HCT116 (cell line): ENCODE results near the gene SH3BP1. TPM values are rescaled to one million over a fixed set of nuclear protein-coding genes. Genes with fewer than 3 reads are reported as not detected.

Experiments used
- ATAC-seq: fragments of 200-7000 bp; cut with Tn5 transposase; 2 replicates; pipeline ENCODE4 v1.9.1; 2020; ENCODE audit warnings: mild to moderate bottlenecking, moderate library complexity
- BruUV-seq: library from RNA; stranded (reverse); fragments of 400-500 nt; replicated peaks from 2 replicates; lab custom pipeline; 2021; lab: Mats Ljungman, UMichigan
- CTCF ChIA-PET: fragments of 300-600 bp; sonication (Branson Sonifier 250); formaldehyde crosslinking; loops from one replicate; lab custom pipeline; 2021; ENCODE audit warnings: antibody characterized with exemption; lab: Charles Lee
- POLR2A ChIA-PET: fragments of 300-600, 350-600 bp; sonication (Branson Sonifier 250); formaldehyde crosslinking; loops from one replicate; lab custom pipeline; 2021; ENCODE audit warnings: antibody characterized with exemption; lab: Charles Lee
- RAD21 ChIA-PET, 2 experiments: fragments of 300-600 bp; sonication (Branson Sonifier 250); formaldehyde crosslinking; loops; one replicate each; lab custom pipeline; 2023; ENCODE audit warnings: low total read pairs in 2 of 2; ENCODE audit not compliant: uncharacterized antibody in 2 of 2, unreplicated experiment in 2 of 2, low non-redundant PET in 1 of 2; lab: Charles Lee
- DNase-seq: peaks from one replicate; pipeline ENCODE4 v3.0.0-alpha.2; 2010; ENCODE audit warnings: low read depth, low spot score
- H2AFZ ChIP-seq: fragments of 200-600 bp; shearing (Covaris generic), sonication (generic); 2 replicates; pipeline ENCODE4 v1.6.1; 2017; ENCODE audit warnings: low read depth, mixed run types, mixed read lengths, antibody characterized with exemption, low read length; ENCODE audit not compliant: poor library complexity, severe bottlenecking
- H3K27ac ChIP-seq: 2 replicates; pipeline ENCODE4 v1.5.1; 2012; ENCODE audit warnings: low read depth, low read length
- H3K27me3 ChIP-seq: fragments of 200-600 bp; sonication (generic); 2 replicates; pipeline ENCODE4 v1.6.1; 2016; ENCODE audit warnings: mixed run types, low read length, mixed read lengths; ENCODE audit not compliant: insufficient read depth
- H3K36me3 ChIP-seq, 2 experiments: fragments of 200-500 bp in 1 of 2; fragments of 200-600 bp in 1 of 2; sonication (Bioruptor generic) in 1 of 2; sonication (generic) in 1 of 2; 2 replicates each; pipeline versions ENCODE4 v1.5.1 to v1.6.1; 2014 to 2016; ENCODE audit warnings: low read length in 2 of 2, inconsistent platforms in 1 of 2, mixed read lengths in 1 of 2, mixed run types in 1 of 2; ENCODE audit not compliant: insufficient read depth in 2 of 2, control insufficient read depth in 1 of 2
- H3K4me1 ChIP-seq, 2 experiments: fragments of 200-600 bp in 1 of 2; sonication (generic) in 1 of 2; 2 replicates each; pipeline versions ENCODE4 v1.5.1 to v1.6.1; 2012 to 2017; ENCODE audit warnings: low read length in 2 of 2, inconsistent platforms in 1 of 2, mild to moderate bottlenecking in 1 of 2, mixed read lengths in 1 of 2, mixed run types in 1 of 2, moderate library complexity in 1 of 2; ENCODE audit not compliant: insufficient read depth in 2 of 2, control insufficient read depth in 1 of 2
- H3K4me2 ChIP-seq: fragments of 200-600 bp; sonication (generic); 2 replicates; pipeline ENCODE4 v1.6.1; 2017; ENCODE audit warnings: mixed run types, low read length, mixed read lengths
- H3K4me3 ChIP-seq, 2 experiments: fragments of 200-600 bp in 1 of 2; sonication (generic) in 1 of 2; replicated peaks in 1 of 2; 2 replicates each; pipeline ENCODE4 v1.5.1; 2011 to 2016; ENCODE audit warnings: low read length in 2 of 2, control low read depth in 1 of 2, low read depth in 1 of 2, mild to moderate bottlenecking in 1 of 2, mixed read lengths in 1 of 2, mixed run types in 1 of 2
- H3K79me2 ChIP-seq: fragments of 200-600 bp; sonication (generic); 2 replicates; pipeline ENCODE4 v1.6.1; 2017; ENCODE audit warnings: mild to moderate bottlenecking, mixed run types, low read length, moderate library complexity, mixed read lengths; ENCODE audit not compliant: insufficient read depth
- H3K9ac ChIP-seq: fragments of 200-600 bp; sonication (generic); 2 replicates; pipeline ENCODE4 v1.6.1; 2016; ENCODE audit warnings: low read length, mixed read lengths
- H3K9me2 ChIP-seq: fragments of 200-600 bp; sonication (generic), shearing (Covaris generic); 2 replicates; pipeline ENCODE4 v1.6.1; 2017; ENCODE audit warnings: mixed run types, mild to moderate bottlenecking, moderate library complexity; ENCODE audit not compliant: insufficient read depth
- H3K9me3 ChIP-seq, 2 experiments: fragments of 200-500 bp in 1 of 2; fragments of 200-600 bp in 1 of 2; sonication (Bioruptor generic) in 1 of 2; sonication (generic) in 1 of 2; 2 replicates each; pipeline ENCODE4 v1.6.1; 2014 to 2017; ENCODE audit warnings: low read length in 2 of 2, mixed read lengths in 2 of 2, inconsistent platforms in 1 of 2, low read depth in 1 of 2, mild to moderate bottlenecking in 1 of 2, mixed run types in 1 of 2, moderate library complexity in 1 of 2; ENCODE audit not compliant: control insufficient read depth in 1 of 2, insufficient read depth in 1 of 2
- H4K20me1 ChIP-seq: fragments of 200-600 bp; sonication (generic), shearing (Covaris generic); 2 replicates; pipeline ENCODE4 v1.6.1; 2017; ENCODE audit warnings: mixed run types, mild to moderate bottlenecking, moderate library complexity; ENCODE audit not compliant: insufficient read depth
- CBX3 ChIP-seq: IDR thresholded peaks from 2 replicates; pipeline ENCODE4 v1.6.1; 2012; ENCODE audit warnings: low read depth
- EGR1 ChIP-seq: IDR thresholded peaks from 2 replicates; pipeline ENCODE4 v1.6.1; 2012; ENCODE audit warnings: low read depth
- EZH2 ChIP-seq: fragments of 200-600 bp; sonication (generic); IDR thresholded peaks from 2 replicates; pipeline ENCODE4 v1.6.1; 2017; ENCODE audit warnings: antibody characterized with exemption, mixed run types
- EZH2phosphoT487 ChIP-seq: fragments of 200-600 bp; IDR thresholded peaks from 2 replicates; pipeline ENCODE4 v1.6.1; 2018; ENCODE audit warnings: antibody characterized with exemption, borderline replicate concordance
- FOSL1 ChIP-seq: IDR thresholded peaks from 2 replicates; pipeline ENCODE4 v1.6.1; 2012; ENCODE audit warnings: low read depth
- POLR2A ChIP-seq: IDR thresholded peaks from 2 replicates; pipeline ENCODE4 v1.7.0; 2011; ENCODE audit warnings: borderline replicate concordance; ENCODE audit not compliant: insufficient read depth, insufficient read length; ENCODE audit errors: extremely low read depth
- SIN3A ChIP-seq: IDR thresholded peaks from 2 replicates; pipeline ENCODE4 v1.6.1; 2012; ENCODE audit warnings: low read depth
- SP1 ChIP-seq: IDR thresholded peaks from 2 replicates; pipeline ENCODE4 v1.6.1; 2012; ENCODE audit warnings: low read depth
- TCF7L2 ChIP-seq: IDR thresholded peaks from 2 replicates; pipeline ENCODE4 v1.7.0; 2011; ENCODE audit warnings: borderline replicate concordance, inconsistent platforms; ENCODE audit not compliant: insufficient read depth, insufficient read length; ENCODE audit errors: extremely low read depth
- YY1 ChIP-seq: IDR thresholded peaks from 2 replicates; pipeline ENCODE4 v1.6.1; 2011; ENCODE audit warnings: low read length, low read depth, moderate library complexity, mild to moderate bottlenecking; ENCODE audit not compliant: insufficient replicate concordance; ENCODE audit errors: extremely low read depth
- ZFX ChIP-seq: fragments of 450-650 bp; IDR thresholded peaks from 2 replicates; pipeline ENCODE4 v1.6.1; 2017
- intact Hi-C: fragments of 100-400 bp; cut with micrococcal nuclease; formaldehyde crosslinking; loops from 2 replicates; pipeline ENCODE4 v1.10.0; 2022
- total RNA-seq: library from RNA; stranded (reverse); gene quantifications from one replicate; pipeline ENCODE4 v1.2.1, GENCODE V29; 2021; ENCODE audit not compliant: unreplicated experiment
- TF ChIP-seq, protein P1 (sequence below), 3 experiments: fragments of 200-600 bp in 1 of 3; sonication (generic) in 1 of 3; IDR thresholded peaks in 2 of 3; conservative IDR thresholded peaks in 1 of 3; 2 replicates each; pipeline ENCODE4 v1.5.1; 2012 to 2017; ENCODE audit warnings: low read depth in 2 of 3, low read length in 2 of 3, antibody characterized with exemption in 1 of 3, borderline replicate concordance in 1 of 3, control low read depth in 1 of 3, mild to moderate bottlenecking in 1 of 3, mixed read lengths in 1 of 3, mixed run types in 1 of 3, moderate library complexity in 1 of 3; ENCODE audit not compliant: insufficient read depth in 1 of 3
- TF ChIP-seq, protein P2 (sequence below): IDR thresholded peaks from 2 replicates; pipeline ENCODE4 v1.6.1; 2012
- TF ChIP-seq, protein P3 (sequence below): IDR thresholded peaks from 2 replicates; pipeline ENCODE4 v1.6.1; 2011; ENCODE audit warnings: mild to moderate bottlenecking, low read length, moderate library complexity; ENCODE audit not compliant: insufficient replicate concordance; ENCODE audit errors: extremely low read depth

Gene SH3BP1
- total RNA-seq, 1 experiment from 2014 or later = 48.4 TPM

DNA sequence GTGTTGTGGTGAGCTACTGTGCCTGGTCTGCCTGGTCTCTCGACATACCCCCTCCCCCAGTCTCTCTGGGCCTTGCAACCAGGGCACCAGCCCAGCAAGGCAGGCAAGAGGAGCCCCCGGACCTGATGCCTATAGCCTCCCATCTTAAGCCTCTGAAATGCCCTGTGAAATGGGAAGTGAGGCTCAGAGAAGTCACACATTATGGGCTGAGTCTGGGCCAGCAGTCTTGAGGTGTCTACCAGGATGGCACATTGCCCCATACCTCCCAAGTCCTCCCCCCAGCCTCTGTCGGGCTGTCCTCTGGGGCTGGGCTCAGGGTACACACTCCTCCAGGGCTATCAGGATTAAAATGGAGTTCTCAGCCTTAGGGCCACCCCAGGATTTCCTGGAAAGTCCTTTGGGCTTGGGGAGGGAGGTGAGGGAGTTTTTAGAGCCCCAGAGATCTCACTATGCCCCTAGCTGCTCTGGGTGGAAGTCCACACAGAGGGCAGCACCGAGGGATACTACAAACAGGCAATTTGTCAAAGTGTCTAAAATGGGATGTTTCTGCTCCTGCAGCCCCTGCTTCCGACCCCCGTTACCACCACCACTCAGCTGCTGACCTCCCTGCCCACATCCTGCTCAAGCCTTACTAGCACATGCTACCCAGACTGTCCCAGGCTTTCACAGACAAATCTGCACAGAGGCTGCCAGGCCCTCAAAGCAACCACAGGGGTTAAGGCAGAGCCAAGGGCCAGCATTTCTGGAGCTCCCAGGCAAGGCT is 3.1 kb upstream of the SH3BP1 start:
- ChIA-PET RAD21 (no interaction called here), POLR2A (interaction anchor here (0.5 to 2.6 kb wide), 4 partner anchors 22 to 158 kb away, joined by 3 to 6 read pairs (median 4); partner anchors contain the start of genes LGALS1 and PDXP), CTCF (interaction anchor here (1.0 to 1.8 kb wide), 5 partner anchors 10 to 90 kb away, joined by 3 to 5 read pairs (median 3); no protein-coding TSS in a partner anchor)
- Histone ChIP-seq H3K9ac (peak overlapping the region; percentile 5; the same call in 1 of the 2 replicates), H3K4me1 (peaks cover 31 to 58% of the 10 kb centered on the region in 2 experiments; a peak in 3 of 4 replicates), H3K27ac (no peak overlapping the region), H3K4me2 (peak overlapping the region; percentile 44; the same call in 1 of the 2 replicates), H3K79me2 (peaks cover 14% of the 10 kb centered on the region), H3K27me3 (no peaks in the 10 kb centered on the region), H2AFZ (no peak overlapping the region), H3K4me3 (no peak overlapping the region)
- TF ChIP-seq, protein P1, sequence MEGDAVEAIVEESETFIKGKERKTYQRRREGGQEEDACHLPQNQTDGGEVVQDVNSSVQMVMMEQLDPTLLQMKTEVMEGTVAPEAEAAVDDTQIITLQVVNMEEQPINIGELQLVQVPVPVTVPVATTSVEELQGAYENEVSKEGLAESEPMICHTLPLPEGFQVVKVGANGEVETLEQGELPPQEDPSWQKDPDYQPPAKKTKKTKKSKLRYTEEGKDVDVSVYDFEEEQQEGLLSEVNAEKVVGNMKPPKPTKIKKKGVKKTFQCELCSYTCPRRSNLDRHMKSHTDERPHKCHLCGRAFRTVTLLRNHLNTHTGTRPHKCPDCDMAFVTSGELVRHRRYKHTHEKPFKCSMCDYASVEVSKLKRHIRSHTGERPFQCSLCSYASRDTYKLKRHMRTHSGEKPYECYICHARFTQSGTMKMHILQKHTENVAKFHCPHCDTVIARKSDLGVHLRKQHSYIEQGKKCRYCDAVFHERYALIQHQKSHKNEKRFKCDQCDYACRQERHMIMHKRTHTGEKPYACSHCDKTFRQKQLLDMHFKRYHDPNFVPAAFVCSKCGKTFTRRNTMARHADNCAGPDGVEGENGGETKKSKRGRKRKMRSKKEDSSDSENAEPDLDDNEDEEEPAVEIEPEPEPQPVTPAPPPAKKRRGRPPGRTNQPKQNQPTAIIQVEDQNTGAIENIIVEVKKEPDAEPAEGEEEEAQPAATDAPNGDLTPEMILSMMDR (IDR thresholded peaks at IDR 0.05 in 2 of 3, conservative IDR thresholded peaks at IDR 0.05 in 1 of 3; ENCODE audit: borderline replicate concordance in 1 of 3, insufficient read depth in 1 of 3, low read depth in 2 of 3, low read length in 2 of 3) = peak in 2 of 3 experiments; percentile 29 to 48; a peak in 3 of 6 replicates
- no peak for TF ChIP-seq TCF7L2
- TF ChIP-seq, all 23 proteins: peak for 1
- Histone ChIP-seq H4K20me1 (no peaks in the 10 kb centered on the region), H3K9me3 (no peaks in the 10 kb centered on the region), H3K9me2 (no peaks in the 10 kb centered on the region), H3K36me3 (no peaks in the 10 kb centered on the region; a peak in 1 of 4 replicates)
- DNase-seq (no peak), ATAC-seq (peak; percentile 28)
- intact Hi-C loops = loop anchor here (5.0 kb wide), 1 partner anchor 156 kb away; no protein-coding TSS in a partner anchor
- BruUV-seq = no TSS peak

DNA sequence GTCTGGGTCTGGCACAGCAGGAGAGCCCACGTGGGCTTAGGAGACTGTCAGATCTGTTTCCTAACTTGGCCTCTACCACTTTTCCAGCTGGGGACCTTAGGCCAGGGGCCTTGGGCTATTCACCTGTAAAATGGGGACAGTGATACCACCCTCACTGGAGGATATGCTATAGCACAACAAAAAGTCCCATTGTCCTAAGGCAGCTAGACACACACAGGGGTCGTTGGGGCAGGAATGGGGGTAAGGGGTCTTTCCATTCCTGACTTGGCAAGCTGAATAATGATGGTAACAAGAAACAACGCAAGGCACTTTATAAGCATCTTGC is 2.6 kb upstream of the SH3BP1 start:
- Histone ChIP-seq H3K9me3 (no peaks in the 10 kb centered on the region), H3K9me2 (no peaks in the 10 kb centered on the region), H4K20me1 (no peaks in the 10 kb centered on the region), H3K36me3 (no peaks in the 10 kb centered on the region; a peak in 1 of 4 replicates), H2AFZ (no peak overlapping the region), H3K4me3 (no peak overlapping the region), H3K9ac (peak overlapping the region; percentile 5; the same call in 1 of the 2 replicates), H3K27me3 (no peaks in the 10 kb centered on the region), H3K4me1 (peaks cover 31 to 62% of the 10 kb centered on the region in 2 experiments; a peak in 3 of 4 replicates), H3K27ac (no peak overlapping the region), H3K4me2 (peak overlapping the region; percentile 44; the same call in 1 of the 2 replicates), H3K79me2 (peaks cover 14% of the 10 kb centered on the region)
- ChIA-PET RAD21 (no interaction called here), CTCF (interaction anchor here (1.0 to 1.8 kb wide), 5 partner anchors 9 to 91 kb away, joined by 3 to 5 read pairs (median 3); no protein-coding TSS in a partner anchor), POLR2A (interaction anchor here (0.5 to 2.6 kb wide), 4 partner anchors 21 to 157 kb away, joined by 3 to 6 read pairs (median 4); partner anchors contain the start of genes LGALS1 and PDXP)
- TF ChIP-seq EGR1 (no peak), ZFX (no peak), FOSL1 (no peak), CBX3 (no peak), POLR2A (no peak), SIN3A (no peak), YY1 (no peak), EZH2 (no peak), SP1 (no peak), EZH2phosphoT487 (no peak)
- TF ChIP-seq, protein P2, sequence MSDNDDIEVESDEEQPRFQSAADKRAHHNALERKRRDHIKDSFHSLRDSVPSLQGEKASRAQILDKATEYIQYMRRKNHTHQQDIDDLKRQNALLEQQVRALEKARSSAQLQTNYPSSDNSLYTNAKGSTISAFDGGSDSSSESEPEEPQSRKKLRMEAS = no peak
- TF ChIP-seq, protein P3, sequence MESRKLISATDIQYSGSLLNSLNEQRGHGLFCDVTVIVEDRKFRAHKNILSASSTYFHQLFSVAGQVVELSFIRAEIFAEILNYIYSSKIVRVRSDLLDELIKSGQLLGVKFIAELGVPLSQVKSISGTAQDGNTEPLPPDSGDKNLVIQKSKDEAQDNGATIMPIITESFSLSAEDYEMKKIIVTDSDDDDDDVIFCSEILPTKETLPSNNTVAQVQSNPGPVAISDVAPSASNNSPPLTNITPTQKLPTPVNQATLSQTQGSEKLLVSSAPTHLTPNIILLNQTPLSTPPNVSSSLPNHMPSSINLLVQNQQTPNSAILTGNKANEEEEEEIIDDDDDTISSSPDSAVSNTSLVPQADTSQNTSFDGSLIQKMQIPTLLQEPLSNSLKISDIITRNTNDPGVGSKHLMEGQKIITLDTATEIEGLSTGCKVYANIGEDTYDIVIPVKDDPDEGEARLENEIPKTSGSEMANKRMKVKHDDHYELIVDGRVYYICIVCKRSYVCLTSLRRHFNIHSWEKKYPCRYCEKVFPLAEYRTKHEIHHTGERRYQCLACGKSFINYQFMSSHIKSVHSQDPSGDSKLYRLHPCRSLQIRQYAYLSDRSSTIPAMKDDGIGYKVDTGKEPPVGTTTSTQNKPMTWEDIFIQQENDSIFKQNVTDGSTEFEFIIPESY = no peak
- DNase-seq = no peak
- intact Hi-C loops = loop anchor here (5.0 kb wide), 1 partner anchor 155 kb away; no protein-coding TSS in a partner anchor
- no peak for ATAC-seq
- BruUV-seq = no TSS peak
